PC-3 (cell line): ENCODE results near the gene HEATR5B. TPM values are rescaled to one million over a fixed set of nuclear protein-coding genes. Genes with fewer than 3 reads are reported as not detected.

ENCODE experiments used
- ATAC-seq: fragments of 200-7000 bp; cut with Tn5 transposase; 2 replicates; pipeline ENCODE4 v1.9.1; 2020; ENCODE audit warnings: mild to moderate bottlenecking, moderate library complexity
- BruUV-seq: library from RNA; stranded (reverse); fragments of 400-500 nt; replicated peaks from 2 replicates; lab custom pipeline; 2021; lab: Mats Ljungman, UMichigan
- CTCF ChIA-PET: fragments of 300-600 bp; sonication (Branson Sonifier 250); formaldehyde crosslinking; loops from one replicate; lab custom pipeline; 2022; ENCODE audit warnings: antibody characterized with exemption; lab: Charles Lee
- POLR2A ChIA-PET: fragments of 300-600 bp; sonication (Branson Sonifier 250); formaldehyde crosslinking; loops from one replicate; lab custom pipeline; 2022; ENCODE audit warnings: antibody characterized with exemption; ENCODE audit not compliant: unreplicated experiment; lab: Charles Lee
- DNase-seq: peaks from one replicate; pipeline ENCODE4 v3.0.0-alpha.2; 2015
- H2AFZ ChIP-seq: fragments of 300-600 bp; sonication (generic); 2 replicates; pipeline ENCODE4 v1.6.0; 2016; ENCODE audit warnings: antibody characterized with exemption, low read length
- H3F3A ChIP-seq: fragments of 300-600 bp; sonication (generic); one replicate; pipeline ENCODE4 v1.6.0; 2017; ENCODE audit warnings: antibody characterized with exemption, low read length, control low read depth, mild to moderate bottlenecking; ENCODE audit not compliant: unreplicated experiment
- H3K27ac ChIP-seq: fragments of 300-600 bp; sonication (generic); 2 replicates; pipeline ENCODE4 v1.5.1; 2016; ENCODE audit warnings: mild to moderate bottlenecking, low read length
- H3K27me3 ChIP-seq: fragments of 300-600 bp; sonication (generic); 2 replicates; pipeline ENCODE4 v1.6.1; 2016; ENCODE audit warnings: low read length, mixed read lengths
- H3K36me3 ChIP-seq: fragments of 300-600 bp; sonication (generic); 2 replicates; pipeline ENCODE4 v1.6.1; 2016; ENCODE audit warnings: low read depth, mixed run types, low read length, mixed read lengths
- H3K4me1 ChIP-seq: fragments of 300-600 bp; sonication (generic); 2 replicates; pipeline ENCODE4 v1.5.1; 2016; ENCODE audit warnings: low read length; ENCODE audit not compliant: insufficient read depth
- H3K4me2 ChIP-seq: fragments of 300-600 bp; sonication (generic); 2 replicates; pipeline ENCODE4 v1.6.0; 2016; ENCODE audit warnings: low read length
- H3K4me3 ChIP-seq: fragments of 300-600 bp; sonication (generic); 2 replicates; pipeline ENCODE4 v1.5.1; 2016; ENCODE audit warnings: mild to moderate bottlenecking, low read length, mixed read lengths
- H3K79me2 ChIP-seq: fragments of 300-600 bp; sonication (generic); 2 replicates; pipeline ENCODE4 v1.6.1; 2017; ENCODE audit warnings: low read length, mixed read lengths
- H3K9ac ChIP-seq: fragments of 300-600 bp; sonication (generic); 2 replicates; pipeline ENCODE4 v1.6.0; 2016; ENCODE audit warnings: mild to moderate bottlenecking, low read length
- H3K9me2 ChIP-seq: fragments of 300-600 bp; sonication (generic); replicated peaks from 2 replicates; pipeline ENCODE4 v1.6.1; 2016; ENCODE audit warnings: mixed run types, low read length, mixed read lengths
- H3K9me3 ChIP-seq: fragments of 300-600 bp; sonication (generic); 2 replicates; pipeline ENCODE4 v1.6.1; 2016; ENCODE audit warnings: low read length, mixed read lengths
- H4K20me1 ChIP-seq: fragments of 300-600 bp; sonication (generic); 2 replicates; pipeline ENCODE4 v1.6.1; 2016; ENCODE audit warnings: low read length, mixed read lengths
- CTCF ChIP-seq: fragments of 300-600 bp; sonication (generic); conservative IDR thresholded peaks from 2 replicates; pipeline ENCODE4 v1.5.1; 2017; ENCODE audit warnings: antibody characterized with exemption, low read depth, mild to moderate bottlenecking, low read length
- EZH2 ChIP-seq: fragments of 300-600 bp; sonication (generic); IDR thresholded peaks from one replicate; pipeline ENCODE4 v1.6.1; 2017; ENCODE audit warnings: antibody characterized with exemption, mild to moderate bottlenecking, low read length; ENCODE audit not compliant: unreplicated experiment
- EZH2phosphoT487 ChIP-seq: fragments of 300-600 bp; sonication (generic); IDR thresholded peaks from 2 replicates; pipeline ENCODE4 v1.6.1; 2018; ENCODE audit warnings: mild to moderate bottlenecking, antibody characterized with exemption, low read length, borderline replicate concordance
- intact Hi-C: fragments of 100-400 bp; cut with micrococcal nuclease; formaldehyde crosslinking; loops from 2 replicates; pipeline ENCODE4 v1.9.0; 2023
- total RNA-seq: library from RNA; depleted of rRNA; stranded (reverse); fragments of >200 nt; gene quantifications from 2 replicates; pipeline ENCODE4 v1.2.3, GENCODE V29; 2014

Gene HEATR5B
- total RNA-seq, 1 experiment from 2014 or later: 13.0 TPM

DNA sequence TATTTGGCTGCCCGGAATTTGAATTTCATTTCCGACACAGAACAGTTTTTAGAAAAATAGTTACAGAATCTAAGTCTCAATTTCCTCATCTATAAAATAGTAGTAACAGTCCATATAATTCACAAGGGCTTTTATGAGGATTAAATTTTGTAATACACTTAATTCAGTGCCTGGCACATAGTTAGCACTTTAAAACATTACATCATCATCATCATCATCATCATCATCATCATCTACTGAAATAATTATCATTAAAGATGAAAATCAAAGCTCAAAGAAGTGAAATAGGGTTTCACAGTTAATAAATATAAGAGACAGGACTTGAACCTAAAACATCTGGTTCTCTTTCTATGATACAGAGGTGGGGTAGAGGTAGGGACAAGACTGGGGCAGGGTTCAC, 13.2 kb downstream of the HEATR5B start:
- no peak overlapping the region for H3K4me3 ChIP-seq
- H4K20me1 ChIP-seq: no peaks in the 10 kb centered on the region
- no peak for DNase-seq
- no peaks in the 10 kb centered on the region for H3F3A ChIP-seq
- H3K9ac ChIP-seq: no peak overlapping the region
- no peak overlapping the region for H3K27ac ChIP-seq
- no peak overlapping the region for H2AFZ ChIP-seq
- H3K9me3 ChIP-seq: no peaks in the 10 kb centered on the region
- ChIA-PET CTCF (no interaction called here), POLR2A (no interaction called here)
- ATAC-seq: no peak
- no peaks in the 10 kb centered on the region for H3K27me3 ChIP-seq
- no peak overlapping the region for H3K4me2 ChIP-seq
- no peaks in the 10 kb centered on the region for H3K4me1 ChIP-seq
- H3K9me2 ChIP-seq: no peaks in the 10 kb centered on the region
- H3K79me2 ChIP-seq: no peaks in the 10 kb centered on the region
- BruUV-seq: no TSS peak
- intact Hi-C loops: no loop called here
- peaks cover 23% of the 10 kb centered on the region for H3K36me3 ChIP-seq
- no peak for TF ChIP-seq EZH2phosphoT487
- TF ChIP-seq CTCF: no peak
- TF ChIP-seq EZH2: no peak

GRCh38 chr2:37068686-37069085, 15.5 kb downstream of the HEATR5B start:
- H3K4me1 ChIP-seq: no peaks in the 10 kb centered on the region
- no peak overlapping the region for H3K27ac ChIP-seq
- no peak overlapping the region for H3K4me2 ChIP-seq
- no peaks in the 10 kb centered on the region for H3K9me3 ChIP-seq
- H4K20me1 ChIP-seq: no peaks in the 10 kb centered on the region
- CTCF ChIA-PET: no interaction called here
- H3K9me2 ChIP-seq: no peaks in the 10 kb centered on the region
- H2AFZ ChIP-seq: no peak overlapping the region
- POLR2A ChIA-PET: no interaction called here
- H3F3A ChIP-seq: no peaks in the 10 kb centered on the region
- ATAC-seq (no peak), DNase-seq (no peak)
- TF ChIP-seq EZH2phosphoT487: no peak
- TF ChIP-seq CTCF: no peak
- TF ChIP-seq EZH2: no peak
- no peaks in the 10 kb centered on the region for H3K79me2 ChIP-seq
- H3K36me3 ChIP-seq: peaks cover 29% of the 10 kb centered on the region
- H3K9ac ChIP-seq: no peak overlapping the region
- H3K4me3 ChIP-seq: no peak overlapping the region
- no TSS peak for BruUV-seq
- no peaks in the 10 kb centered on the region for H3K27me3 ChIP-seq
- intact Hi-C loops: no loop called here

DNA sequence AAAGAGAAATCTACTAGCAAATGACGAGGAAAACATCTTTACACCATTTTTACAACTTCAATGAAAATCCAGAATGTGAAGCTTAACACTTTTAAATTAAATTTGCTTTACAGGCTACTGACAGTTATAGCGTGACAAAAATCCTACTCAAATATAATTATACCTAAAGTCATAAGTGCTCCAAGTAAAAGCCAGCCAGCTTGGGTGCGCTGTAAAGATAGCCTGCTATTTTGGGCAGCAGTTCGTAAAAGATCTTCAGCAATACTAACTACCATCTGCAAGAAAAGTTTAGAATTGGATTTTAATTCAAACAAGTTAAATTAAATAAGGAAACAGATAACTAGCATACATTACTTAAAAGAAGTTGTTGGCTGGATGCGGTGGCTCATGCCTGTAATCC, 22.4 kb downstream of the HEATR5B start:
- H3K9me3 ChIP-seq: no peaks in the 10 kb centered on the region
- ChIA-PET CTCF (interaction anchor here (0.7 kb wide), 1 partner anchor 276 kb away, joined by 3 read pairs; no protein-coding TSS in a partner anchor), POLR2A (no interaction called here)
- DNase-seq (no peak), ATAC-seq (no peak)
- H3K79me2 ChIP-seq: no peaks in the 10 kb centered on the region
- H3K9me2 ChIP-seq: no peaks in the 10 kb centered on the region
- intact Hi-C loops: no loop called here
- no peak overlapping the region for H2AFZ ChIP-seq
- no peak overlapping the region for H3K4me2 ChIP-seq
- H3K4me3 ChIP-seq: no peak overlapping the region
- no TSS peak for BruUV-seq
- H4K20me1 ChIP-seq: no peaks in the 10 kb centered on the region
- no peaks in the 10 kb centered on the region for H3K27me3 ChIP-seq
- H3K36me3 ChIP-seq: peaks cover 26% of the 10 kb centered on the region
- TF ChIP-seq CTCF (no peak), EZH2 (no peak)
- no peaks in the 10 kb centered on the region for H3K4me1 ChIP-seq
- no peaks in the 10 kb centered on the region for H3F3A ChIP-seq
- no peak overlapping the region for H3K9ac ChIP-seq
- H3K27ac ChIP-seq: no peak overlapping the region
